Omental fat pad (tissue), 4 donors: ENCODE data around the gene SEMA3A. TPM values are rescaled to one million over a fixed set of nuclear protein-coding genes. Genes with fewer than 3 reads are reported as not detected.
A peak's percentile ranks its signal among the peaks of the same experiment; 100 is the strongest.

Experiments used
- ATAC-seq: fragments of 150-250 bp; one replicate; pipeline ENCODE4 v1.9.1; 2016; ENCODE audit warnings: mild to moderate bottlenecking, moderate library complexity; ENCODE audit not compliant: low FRiP score
- DNase-seq: peaks from one replicate; pipeline ENCODE4 v3.0.0-alpha.2; 2019; ENCODE audit warnings: low spot score
- CTCF ChIP-seq, 3 donors: fragments of 450-650 bp; IDR thresholded peaks; one replicate each; pipeline ENCODE4 v1.5.1; 2016 to 2017; ENCODE audit warnings: antibody characterized with exemption in 3 of 3, mild to moderate bottlenecking in 3 of 3, moderate library complexity in 2 of 3
- total RNA-seq, 4 donors: library from RNA; depleted of rRNA; stranded (reverse); fragments of >200 nt; gene quantifications; one replicate each; pipeline ENCODE4 v1.1.0, GENCODE V29; 2016

Gene SEMA3A
- total RNA-seq, 4 donors from 2014 or later = 4.3 to 11.4 (median 7.4) TPM

- TF ChIP-seq CTCF (IDR thresholded peaks at IDR 0.05) = no peak
- DNase-seq = no peak
- ATAC-seq = no peak
These were observed 166.9 kb downstream of the SEMA3A start for GRCh38 chr7:84027678-84028077.

- peak; percentile 80 for ATAC-seq
- no peak for TF ChIP-seq CTCF (IDR thresholded peaks at IDR 0.05)
- no peak for DNase-seq
These were observed 169.2 kb downstream of the SEMA3A start for GRCh38 chr7:84025332-84025927.

- TF ChIP-seq CTCF (IDR thresholded peaks at IDR 0.05) = no peak
- ATAC-seq (peak; percentile 54), DNase-seq (no peak)
These were observed 171.8 kb downstream of the SEMA3A start for GRCh38 chr7:84022684-84023308.

GRCh38 chr7:84022009-84022408 is 172.6 kb downstream of the SEMA3A start:
- ATAC-seq (no peak), DNase-seq (no peak)
- no peak for TF ChIP-seq CTCF (IDR thresholded peaks at IDR 0.05)

GRCh38 chr7:84021292-84021908 is 173.2 kb downstream of the SEMA3A start:
- ATAC-seq = no peak
- no peak for TF ChIP-seq CTCF (IDR thresholded peaks at IDR 0.05)
- no peak for DNase-seq

GRCh38 chr7:84017651-84018050 is 176.9 kb downstream of the SEMA3A start:
- ATAC-seq = peak; percentile 64
- no peak for TF ChIP-seq CTCF (IDR thresholded peaks at IDR 0.05)

More at GRCh38 chr7:84017651-84018050, 176.9 kb downstream of the SEMA3A start:
- no peak for DNase-seq
